Transverse colon (tissue), 4 donors: ENCODE measurements around the gene LY86. TPM values are rescaled to one million over a fixed set of nuclear protein-coding genes. Genes with fewer than 3 reads are reported as not detected.

Source experiments
- DNase-seq: peaks from one replicate; pipeline ENCODE4 v3.0.0-alpha.2; 2019
- H3K27ac ChIP-seq, 4 donors: fragments of 200-600 bp; sonication (generic); 2 replicates each; pipeline ENCODE4 v1.5.1; 2016 to 2018; ENCODE audit warnings: inconsistent platforms in 4 of 4
- H3K27me3 ChIP-seq: fragments of 200-600 bp; sonication (generic); 2 replicates; pipeline ENCODE4 v1.5.1; 2017; ENCODE audit warnings: inconsistent platforms
- H3K36me3 ChIP-seq, 4 donors: fragments of 200-600 bp; sonication (generic); 2 replicates each; pipeline ENCODE4 v1.5.1; 2017 to 2019; ENCODE audit warnings: inconsistent platforms in 4 of 4
- H3K4me1 ChIP-seq, 4 donors: fragments of 200-600 bp; sonication (generic); 2 replicates each; pipeline ENCODE4 v1.5.1; 2017 to 2020; ENCODE audit warnings: inconsistent platforms in 4 of 4
- H3K4me3 ChIP-seq, 4 donors: fragments of 200-600 bp; sonication (generic); 1 replicate in 1 of 4; 2 replicates in 3 of 4; pipeline versions ENCODE4 v1.5.1 to v1.6.1; 2017 to 2019; ENCODE audit warnings: inconsistent platforms in 4 of 4
- H3K9me3 ChIP-seq, 2 donors: fragments of 200-600 bp; sonication (generic); 2 replicates each; pipeline ENCODE4 v1.5.1; 2017 to 2019; ENCODE audit warnings: inconsistent platforms in 2 of 2
- EP300 ChIP-seq: sonication (generic); formaldehyde crosslinking; IDR thresholded peaks from one replicate; pipeline ENCODE4 v1.6.1; 2017; ENCODE audit warnings: antibody characterized with exemption, low read depth
- POLR2A ChIP-seq: fragments of 450-650 bp; IDR thresholded peaks from one replicate; pipeline ENCODE4 v1.6.1; 2016; ENCODE audit warnings: antibody characterized with exemption, mild to moderate bottlenecking, moderate library complexity
- POLR2AphosphoS5 ChIP-seq, 3 donors: sonication (generic); formaldehyde crosslinking; IDR thresholded peaks; one replicate each; pipeline ENCODE4 v1.6.1; 2016; ENCODE audit warnings: antibody characterized with exemption in 3 of 3
- WGBS, 2 donors: methylation state at CpG; one replicate each; pipeline ENCODE4 v1.1.5; 2018; ENCODE audit warnings: low coverage in 1 of 2; 5-methylcytosine and 5-hydroxymethylcytosine counted together
- in situ Hi-C, 4 donors: fragments of 200-750 bp; cut with MboI; loops; one replicate each; pipeline versions ENCODE4 v1.15.0 to v1.15.1; 2017; ENCODE audit warnings: low sequenced_read_pairs in 3 of 4, low pct_ligation_motif_present in 1 of 4, low pct_unique_long_range_greater_than_20kb in 1 of 4
- intact Hi-C: fragments of 100-400 bp; cut with DNase I; formaldehyde crosslinking; loops from one replicate; pipeline ENCODE4 v1.15.1; 2023; ENCODE audit warnings: low total_unique reads
- total RNA-seq, 4 donors: library from RNA; depleted of rRNA; stranded (reverse); fragments of >200 nt; gene quantifications; one replicate each; pipeline ENCODE4 v1.1.0, GENCODE V29; 2016
- TF ChIP-seq, protein P1 (sequence below), 5 experiments: fragments of 200-600 bp in 3 of 5; fragments of 450-650 bp in 2 of 5; sonication (generic) in 3 of 5; IDR thresholded peaks; 1 replicate in 2 of 5; 2 replicates in 3 of 5; pipeline ENCODE4 v1.5.1; 2016 to 2017; ENCODE audit warnings: antibody characterized with exemption in 5 of 5, inconsistent platforms in 3 of 5, mild to moderate bottlenecking in 2 of 5, moderate library complexity in 1 of 5

LY86 gene
- total RNA-seq, 4 donors from 2014 or later = 10.0 TPM; not detected in 3

GRCh38 chr6:6614096-6614982 is 25.8 kb downstream of the LY86 start:
- no peaks in the 10 kb centered on the region for H3K9me3 ChIP-seq
- no peaks in the 10 kb centered on the region for H3K27me3 ChIP-seq
- H3K4me1 ChIP-seq = no peaks in the 10 kb centered on the region
- WGBS, 2 donors = 67 to 73% methylated on average over 16 to 27 of the region's 27 CpGs
- no peak overlapping the region for H3K4me3 ChIP-seq
- in situ Hi-C loops = no loop called here
- no peaks in the 10 kb centered on the region for H3K36me3 ChIP-seq
- DNase-seq = no peak
- no peak overlapping the region for H3K27ac ChIP-seq
- no peak for TF ChIP-seq POLR2A
- TF ChIP-seq, protein P1, sequence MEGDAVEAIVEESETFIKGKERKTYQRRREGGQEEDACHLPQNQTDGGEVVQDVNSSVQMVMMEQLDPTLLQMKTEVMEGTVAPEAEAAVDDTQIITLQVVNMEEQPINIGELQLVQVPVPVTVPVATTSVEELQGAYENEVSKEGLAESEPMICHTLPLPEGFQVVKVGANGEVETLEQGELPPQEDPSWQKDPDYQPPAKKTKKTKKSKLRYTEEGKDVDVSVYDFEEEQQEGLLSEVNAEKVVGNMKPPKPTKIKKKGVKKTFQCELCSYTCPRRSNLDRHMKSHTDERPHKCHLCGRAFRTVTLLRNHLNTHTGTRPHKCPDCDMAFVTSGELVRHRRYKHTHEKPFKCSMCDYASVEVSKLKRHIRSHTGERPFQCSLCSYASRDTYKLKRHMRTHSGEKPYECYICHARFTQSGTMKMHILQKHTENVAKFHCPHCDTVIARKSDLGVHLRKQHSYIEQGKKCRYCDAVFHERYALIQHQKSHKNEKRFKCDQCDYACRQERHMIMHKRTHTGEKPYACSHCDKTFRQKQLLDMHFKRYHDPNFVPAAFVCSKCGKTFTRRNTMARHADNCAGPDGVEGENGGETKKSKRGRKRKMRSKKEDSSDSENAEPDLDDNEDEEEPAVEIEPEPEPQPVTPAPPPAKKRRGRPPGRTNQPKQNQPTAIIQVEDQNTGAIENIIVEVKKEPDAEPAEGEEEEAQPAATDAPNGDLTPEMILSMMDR (IDR thresholded peaks at IDR 0.05) = no peak
- TF ChIP-seq POLR2AphosphoS5 (IDR thresholded peaks at IDR 0.05) = no peak
- TF ChIP-seq EP300 = no peak
- intact Hi-C loops = no loop called here

DNA sequence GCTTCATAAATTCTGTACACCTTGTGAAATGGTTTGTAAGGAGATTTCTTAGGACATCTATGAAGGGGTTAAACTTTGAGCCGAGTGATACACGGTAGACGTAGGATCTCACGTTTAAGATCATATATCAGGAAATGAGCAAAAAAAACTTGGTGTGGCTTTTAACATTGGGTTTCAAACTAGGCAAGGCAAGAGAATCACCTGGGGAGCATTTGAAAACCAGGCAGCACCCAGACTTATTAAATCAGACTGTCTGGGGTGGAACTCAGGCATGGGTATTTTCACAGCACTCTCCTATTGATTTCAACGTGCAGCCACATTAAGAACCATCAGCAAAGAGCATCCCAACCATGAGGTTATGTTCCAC is 26.4 kb downstream of the LY86 start:
- in situ Hi-C loops (no loop called here), intact Hi-C loops (no loop called here)
- 28 to 33% methylated on average over 4 to 5 of the region's 5 CpGs for WGBS, 2 donors
- Histone ChIP-seq H3K4me3 (no peak overlapping the region), H3K27ac (no peak overlapping the region), H3K4me1 (no peaks in the 10 kb centered on the region), H3K36me3 (no peaks in the 10 kb centered on the region), H3K9me3 (no peaks in the 10 kb centered on the region), H3K27me3 (no peaks in the 10 kb centered on the region)
- DNase-seq = no peak
- no peak for TF ChIP-seq POLR2A
- TF ChIP-seq POLR2AphosphoS5 (IDR thresholded peaks at IDR 0.05) = no peak
- TF ChIP-seq, protein P1 (IDR thresholded peaks at IDR 0.05) = no peak
- no peak for TF ChIP-seq EP300

GRCh38 chr6:6616656-6617055 is 28.1 kb downstream of the LY86 start:
- Histone ChIP-seq H3K4me1 (no peaks in the 10 kb centered on the region), H3K27ac (no peak overlapping the region), H3K9me3 (no peaks in the 10 kb centered on the region), H3K27me3 (no peaks in the 10 kb centered on the region), H3K36me3 (no peaks in the 10 kb centered on the region), H3K4me3 (no peak overlapping the region)
- 85 to 90% methylated on average over 2 to 7 of the region's 7 CpGs for WGBS, 2 donors
- DNase-seq = no peak
- intact Hi-C loops (no loop called here), in situ Hi-C loops (no loop called here)
- TF ChIP-seq POLR2A (no peak), POLR2AphosphoS5 (IDR thresholded peaks at IDR 0.05) (no peak), EP300 (no peak)
- TF ChIP-seq, protein P1 (IDR thresholded peaks at IDR 0.05) = no peak

DNA sequence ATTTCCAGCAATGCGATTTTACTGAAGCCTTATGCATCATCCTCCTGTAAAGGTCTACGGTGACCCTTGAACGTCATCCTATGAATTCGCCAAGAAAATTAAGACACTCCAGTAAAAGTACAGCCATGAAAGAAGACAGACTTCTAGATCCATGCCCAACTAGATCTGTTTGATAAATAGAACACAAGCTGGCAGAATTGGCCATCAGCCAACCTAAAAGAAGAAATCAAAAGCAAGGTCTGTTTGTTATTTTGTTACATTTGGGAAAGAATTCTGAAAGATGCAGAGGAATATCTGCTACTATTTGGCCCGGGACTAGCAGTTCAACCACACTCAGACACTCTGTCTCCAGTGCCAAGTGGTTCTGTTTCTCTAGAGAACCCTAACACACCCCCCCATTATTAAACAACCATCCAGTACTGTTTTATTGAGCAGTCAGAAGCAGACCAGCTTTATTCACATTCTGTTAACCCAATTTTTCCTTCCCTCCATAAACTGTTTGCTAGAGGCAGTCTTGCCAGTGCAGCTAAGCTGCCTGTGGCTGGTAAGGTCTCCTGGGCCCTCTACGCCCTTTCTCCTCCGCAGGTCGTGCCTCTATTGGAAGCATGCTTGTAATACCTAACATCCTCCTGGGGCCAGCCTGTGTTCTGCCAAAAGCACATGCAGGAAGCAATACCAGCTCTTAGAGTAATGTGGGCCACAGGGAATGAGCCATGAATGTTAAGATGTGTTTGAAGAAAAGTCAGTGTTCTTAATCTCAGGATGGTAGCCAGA is 30.7 kb downstream of the LY86 start:
- H3K4me1 ChIP-seq = no peaks in the 10 kb centered on the region
- DNase-seq = no peak
- no peaks in the 10 kb centered on the region for H3K27me3 ChIP-seq
- H3K36me3 ChIP-seq = no peaks in the 10 kb centered on the region
- TF ChIP-seq, protein P1 (IDR thresholded peaks at IDR 0.05) = no peak
- TF ChIP-seq EP300 = no peak
- TF ChIP-seq POLR2AphosphoS5 (IDR thresholded peaks at IDR 0.05) = no peak
- no peak for TF ChIP-seq POLR2A
- peak overlapping the region in 2 of 4 donors; percentile 1 to 30 for H3K27ac ChIP-seq
- intact Hi-C loops (no loop called here), in situ Hi-C loops (no loop called here)
- no peaks in the 10 kb centered on the region for H3K9me3 ChIP-seq
- WGBS, 2 donors = 78 to 97% methylated on average over 5 to 8 of the region's 8 CpGs
- no peak overlapping the region for H3K4me3 ChIP-seq
